ENCODE measurements around the gene ZBTB7A.
A peak's percentile ranks its signal among the peaks of the same experiment; 100 is the strongest.

The ZBTB7A gene

GRCh38 chr19:4057931-4058692 is 8.6 kb downstream of the ZBTB7A start:
- peak in 1 of 2 donors; percentile 41 for DNase-seq (ENCODE audit: low read depth in 1 of 2, low spot score in 1 of 2)

- DNase-seq (ENCODE audit: low read depth in 1 of 2, low spot score in 1 of 2): no peak
These were observed 11.5 kb downstream of the ZBTB7A start for GRCh38 chr19:4055209-4055552.

- no peak for DNase-seq (ENCODE audit: low read depth in 1 of 2, low spot score in 1 of 2)
These were observed 12.1 kb downstream of the ZBTB7A start for GRCh38 chr19:4054441-4055208.

- DNase-seq (ENCODE audit: low read depth in 1 of 2, low spot score in 1 of 2): no peak
These were observed 13.0 kb downstream of the ZBTB7A start for GRCh38 chr19:4053423-4054324.

GRCh38 chr19:4052993-4053422 is 13.7 kb downstream of the ZBTB7A start:
- no peak for DNase-seq (ENCODE audit: low read depth in 1 of 2, low spot score in 1 of 2)

- no peak for DNase-seq (ENCODE audit: low read depth in 1 of 2, low spot score in 1 of 2)
These were observed 14.3 kb downstream of the ZBTB7A start for GRCh38 chr19:4052114-4052992.

- no peak for DNase-seq (ENCODE audit: low read depth in 1 of 2, low spot score in 1 of 2)
These were observed 15.3 kb downstream of the ZBTB7A start for GRCh38 chr19:4051175-4052101.

- no peak for DNase-seq (ENCODE audit: low read depth in 1 of 2, low spot score in 1 of 2)
These were observed 17.3 kb downstream of the ZBTB7A start for GRCh38 chr19:4049432-4049831.

- no peak for DNase-seq (ENCODE audit: low read depth in 1 of 2, low spot score in 1 of 2)
These were observed 19.6 kb downstream of the ZBTB7A start for GRCh38 chr19:4046946-4047683.

GRCh38 chr19:4046362-4046691 is 20.4 kb downstream of the ZBTB7A start:
- DNase-seq (ENCODE audit: low read depth in 1 of 2, low spot score in 1 of 2): no peak

- no peak for DNase-seq (ENCODE audit: low read depth in 1 of 2, low spot score in 1 of 2)
These were observed 20.9 kb downstream of the ZBTB7A start for GRCh38 chr19:4045597-4046361.

GRCh38 chr19:4044990-4045465 is 21.7 kb downstream of the ZBTB7A start:
- DNase-seq (ENCODE audit: low read depth in 1 of 2, low spot score in 1 of 2): no peak

- no peak for DNase-seq (ENCODE audit: low read depth in 1 of 2, low spot score in 1 of 2)
These were observed 22.6 kb downstream of the ZBTB7A start for GRCh38 chr19:4043966-4044715.

GRCh38 chr19:4043401-4043800 is 23.3 kb downstream of the ZBTB7A start:
- DNase-seq (ENCODE audit: low read depth in 1 of 2, low spot score in 1 of 2): no peak

GRCh38 chr19:4042731-4043082 is 24.0 kb downstream of the ZBTB7A start:
- no peak for DNase-seq (ENCODE audit: low read depth in 1 of 2, low spot score in 1 of 2)

GRCh38 chr19:4042064-4042730 is 24.5 kb downstream of the ZBTB7A start:
- no peak for DNase-seq (ENCODE audit: low read depth in 1 of 2, low spot score in 1 of 2)
